CD4-positive, alpha-beta T cell treated with Interleukin-6 at 100 ng/mL for 8 hours (primary cell): ENCODE measurements around the gene PGAP6.

ENCODE experiments used
- DNase-seq: peaks from one replicate; pipeline ENCODE4 v3.0.0-alpha.2; 2020; ENCODE audit warnings: mixed read lengths, low spot score

PGAP6 gene

GRCh38 chr16:330741-331140 lies 51.0 kb downstream of the PGAP6 start:
- DNase-seq: no peak

GRCh38 chr16:325375-326145 lies 56.2 kb downstream of the PGAP6 start:
- DNase-seq: no peak

- peak; percentile 69 for DNase-seq
Observed at GRCh38 chr16:324451-325334, 57.1 kb downstream of the PGAP6 start.

GRCh38 chr16:324201-324450 lies 57.7 kb downstream of the PGAP6 start:
- DNase-seq: no peak

- DNase-seq: no peak
Observed at GRCh38 chr16:322476-323143, 59.2 kb downstream of the PGAP6 start.

GRCh38 chr16:321532-321931 lies 60.2 kb downstream of the PGAP6 start:
- no peak for DNase-seq
